ENCODE results near the gene CPVL.

The CPVL gene

GRCh38 chr7:29019896-29020295 is 126.4 kb downstream of the CPVL start:
- Histone ChIP-seq H3K18ac (ENCODE audit: low read length) (no peak overlapping the region), H2AK5ac (ENCODE audit: low read length) (no peak overlapping the region), H3K27me3 (ENCODE audit: insufficient read depth, low read length, poor library complexity) (no peaks in the 10 kb centered on the region), H3K4ac (ENCODE audit: low read depth, low read length) (no peak overlapping the region), H3K79me2 (ENCODE audit: control insufficient read depth, insufficient read depth, low read length) (no peaks in the 10 kb centered on the region), H2BK15ac (replicated peaks; ENCODE audit: low read depth) (no peak overlapping the region), H3K9ac (ENCODE audit: low read length) (no peak overlapping the region), H3K56ac (ENCODE audit: low read length) (no peak overlapping the region), H2BK5ac (ENCODE audit: low read length) (no peak overlapping the region), H3K36me3 (ENCODE audit: control insufficient read depth, insufficient read depth, low read length) (no peaks in the 10 kb centered on the region), H4K8ac (ENCODE audit: low read depth, low read length) (no peak overlapping the region), H3K79me1 (ENCODE audit: low read length) (no peaks in the 10 kb centered on the region), H3K4me2 (ENCODE audit: low read length) (no peak overlapping the region), H2BK120ac (ENCODE audit: low read depth, low read length) (no peak overlapping the region), H3K4me3 (ENCODE audit: low read length) (no peak overlapping the region), H3K4me1 (ENCODE audit: control insufficient read depth, low read depth, low read length) (no peaks in the 10 kb centered on the region), H3K23ac (ENCODE audit: low read length) (no peak overlapping the region), H3K27ac (ENCODE audit: low read depth, low read length) (no peak overlapping the region), H4K5ac (ENCODE audit: low read length) (no peak overlapping the region)
- no peak for DNase-seq
- no CpG with 5 or more reads among the region's 5 CpGs for WGBS (ENCODE audit: extremely low coverage, insufficient coverage, low lambda C conversion rate)

- no peak overlapping the region for H4K8ac ChIP-seq (ENCODE audit: low read depth, low read length)
- no peak overlapping the region for H3K27ac ChIP-seq (ENCODE audit: low read depth, low read length)
- H3K79me2 ChIP-seq (ENCODE audit: control insufficient read depth, insufficient read depth, low read length) = no peaks in the 10 kb centered on the region
- H3K4me1 ChIP-seq (ENCODE audit: control insufficient read depth, low read depth, low read length) = no peaks in the 10 kb centered on the region
- H3K79me1 ChIP-seq (ENCODE audit: low read length) = no peaks in the 10 kb centered on the region
- H3K23ac ChIP-seq (ENCODE audit: low read length) = no peak overlapping the region
- no peak overlapping the region for H2BK120ac ChIP-seq (ENCODE audit: low read depth, low read length)
- no peak overlapping the region for H2AK5ac ChIP-seq (ENCODE audit: low read length)
- no peaks in the 10 kb centered on the region for H3K36me3 ChIP-seq (ENCODE audit: control insufficient read depth, insufficient read depth, low read length)
- no peak overlapping the region for H2BK5ac ChIP-seq (ENCODE audit: low read length)
- no peaks in the 10 kb centered on the region for H3K27me3 ChIP-seq (ENCODE audit: insufficient read depth, low read length, poor library complexity)
- no peak overlapping the region for H3K4ac ChIP-seq (ENCODE audit: low read depth, low read length)
- no CpG with 5 or more reads among the region's 6 CpGs for WGBS (ENCODE audit: extremely low coverage, insufficient coverage, low lambda C conversion rate)
- H3K56ac ChIP-seq (ENCODE audit: low read length) = no peak overlapping the region
- H3K9ac ChIP-seq (ENCODE audit: low read length) = no peak overlapping the region
- DNase-seq = no peak
- no peak overlapping the region for H3K4me3 ChIP-seq (ENCODE audit: low read length)
- H2BK15ac ChIP-seq (replicated peaks; ENCODE audit: low read depth) = no peak overlapping the region
- no peak overlapping the region for H3K18ac ChIP-seq (ENCODE audit: low read length)
- no peak overlapping the region for H3K4me2 ChIP-seq (ENCODE audit: low read length)
- H4K5ac ChIP-seq (ENCODE audit: low read length) = no peak overlapping the region
Measured at GRCh38 chr7:29019387-29019786, 127.0 kb downstream of the CPVL start.

- Histone ChIP-seq H3K27me3 (ENCODE audit: insufficient read depth, low read length, poor library complexity) (no peaks in the 10 kb centered on the region), H3K4me3 (ENCODE audit: low read length) (no peak overlapping the region), H3K9ac (ENCODE audit: low read length) (no peak overlapping the region), H3K4me1 (ENCODE audit: control insufficient read depth, low read depth, low read length) (no peaks in the 10 kb centered on the region), H3K27ac (ENCODE audit: low read depth, low read length) (no peak overlapping the region), H2BK5ac (ENCODE audit: low read length) (no peak overlapping the region), H4K5ac (ENCODE audit: low read length) (no peak overlapping the region), H4K8ac (ENCODE audit: low read depth, low read length) (no peak overlapping the region), H3K79me2 (ENCODE audit: control insufficient read depth, insufficient read depth, low read length) (no peaks in the 10 kb centered on the region), H3K4ac (ENCODE audit: low read depth, low read length) (no peak overlapping the region), H3K36me3 (ENCODE audit: control insufficient read depth, insufficient read depth, low read length) (no peaks in the 10 kb centered on the region), H2AK5ac (ENCODE audit: low read length) (no peak overlapping the region), H3K18ac (ENCODE audit: low read length) (no peak overlapping the region), H3K79me1 (ENCODE audit: low read length) (no peaks in the 10 kb centered on the region), H2BK120ac (ENCODE audit: low read depth, low read length) (no peak overlapping the region), H2BK15ac (replicated peaks; ENCODE audit: low read depth) (no peak overlapping the region), H3K4me2 (ENCODE audit: low read length) (no peak overlapping the region), H3K56ac (ENCODE audit: low read length) (no peak overlapping the region), H3K23ac (ENCODE audit: low read length) (no peak overlapping the region)
- no peak for DNase-seq
- WGBS (ENCODE audit: extremely low coverage, insufficient coverage, low lambda C conversion rate) = no CpG with 5 or more reads among the region's 2 CpGs
Measured at GRCh38 chr7:29017713-29018112, 128.6 kb downstream of the CPVL start.

- no peak overlapping the region for H3K23ac ChIP-seq (ENCODE audit: low read length)
- H3K4me3 ChIP-seq (ENCODE audit: low read length) = no peak overlapping the region
- no peak overlapping the region for H4K8ac ChIP-seq (ENCODE audit: low read depth, low read length)
- H3K4me1 ChIP-seq (ENCODE audit: control insufficient read depth, low read depth, low read length) = no peaks in the 10 kb centered on the region
- no peak overlapping the region for H2AK5ac ChIP-seq (ENCODE audit: low read length)
- no peak for DNase-seq
- no peak overlapping the region for H2BK5ac ChIP-seq (ENCODE audit: low read length)
- H3K36me3 ChIP-seq (ENCODE audit: control insufficient read depth, insufficient read depth, low read length) = no peaks in the 10 kb centered on the region
- H3K79me2 ChIP-seq (ENCODE audit: control insufficient read depth, insufficient read depth, low read length) = no peaks in the 10 kb centered on the region
- H3K79me1 ChIP-seq (ENCODE audit: low read length) = no peaks in the 10 kb centered on the region
- no CpG with 5 or more reads among the region's 3 CpGs for WGBS (ENCODE audit: extremely low coverage, insufficient coverage, low lambda C conversion rate)
- no peak overlapping the region for H2BK15ac ChIP-seq (replicated peaks; ENCODE audit: low read depth)
- H4K5ac ChIP-seq (ENCODE audit: low read length) = no peak overlapping the region
- H2BK120ac ChIP-seq (ENCODE audit: low read depth, low read length) = no peak overlapping the region
- no peak overlapping the region for H3K27ac ChIP-seq (ENCODE audit: low read depth, low read length)
- no peak overlapping the region for H3K18ac ChIP-seq (ENCODE audit: low read length)
- no peak overlapping the region for H3K56ac ChIP-seq (ENCODE audit: low read length)
- no peaks in the 10 kb centered on the region for H3K27me3 ChIP-seq (ENCODE audit: insufficient read depth, low read length, poor library complexity)
- H3K4me2 ChIP-seq (ENCODE audit: low read length) = no peak overlapping the region
- no peak overlapping the region for H3K9ac ChIP-seq (ENCODE audit: low read length)
- no peak overlapping the region for H3K4ac ChIP-seq (ENCODE audit: low read depth, low read length)
Measured at GRCh38 chr7:29014725-29015124, 131.6 kb downstream of the CPVL start.

- Histone ChIP-seq H3K79me2 (ENCODE audit: control insufficient read depth, insufficient read depth, low read length) (no peaks in the 10 kb centered on the region), H3K27me3 (ENCODE audit: insufficient read depth, low read length, poor library complexity) (no peaks in the 10 kb centered on the region), H4K5ac (ENCODE audit: low read length) (no peak overlapping the region), H2AK5ac (ENCODE audit: low read length) (no peak overlapping the region), H2BK120ac (ENCODE audit: low read depth, low read length) (no peak overlapping the region), H2BK15ac (replicated peaks; ENCODE audit: low read depth) (no peak overlapping the region), H4K8ac (ENCODE audit: low read depth, low read length) (no peak overlapping the region), H2BK5ac (ENCODE audit: low read length) (no peak overlapping the region), H3K79me1 (ENCODE audit: low read length) (no peaks in the 10 kb centered on the region), H3K4ac (ENCODE audit: low read depth, low read length) (no peak overlapping the region), H3K36me3 (ENCODE audit: control insufficient read depth, insufficient read depth, low read length) (no peaks in the 10 kb centered on the region), H3K18ac (ENCODE audit: low read length) (no peak overlapping the region), H3K23ac (ENCODE audit: low read length) (no peak overlapping the region), H3K4me3 (ENCODE audit: low read length) (no peak overlapping the region), H3K27ac (ENCODE audit: low read depth, low read length) (no peak overlapping the region), H3K4me1 (ENCODE audit: control insufficient read depth, low read depth, low read length) (no peaks in the 10 kb centered on the region), H3K4me2 (ENCODE audit: low read length) (no peak overlapping the region), H3K9ac (ENCODE audit: low read length) (no peak overlapping the region), H3K56ac (ENCODE audit: low read length) (no peak overlapping the region)
- DNase-seq = no peak
- WGBS (ENCODE audit: extremely low coverage, insufficient coverage, low lambda C conversion rate) = no CpG with 5 or more reads among the region's 3 CpGs
Measured at GRCh38 chr7:29013931-29014330, 132.4 kb downstream of the CPVL start.

- WGBS (ENCODE audit: extremely low coverage, insufficient coverage, low lambda C conversion rate) = no CpG with 5 or more reads among the region's 1 CpG
- H3K4me2 ChIP-seq (ENCODE audit: low read length) = no peak overlapping the region
- no peak overlapping the region for H3K27ac ChIP-seq (ENCODE audit: low read depth, low read length)
- no peak overlapping the region for H3K23ac ChIP-seq (ENCODE audit: low read length)
- no peak overlapping the region for H2BK5ac ChIP-seq (ENCODE audit: low read length)
- no peaks in the 10 kb centered on the region for H3K79me2 ChIP-seq (ENCODE audit: control insufficient read depth, insufficient read depth, low read length)
- no peaks in the 10 kb centered on the region for H3K27me3 ChIP-seq (ENCODE audit: insufficient read depth, low read length, poor library complexity)
- H3K9ac ChIP-seq (ENCODE audit: low read length) = no peak overlapping the region
- no peak overlapping the region for H3K4ac ChIP-seq (ENCODE audit: low read depth, low read length)
- no peak overlapping the region for H2BK120ac ChIP-seq (ENCODE audit: low read depth, low read length)
- DNase-seq = no peak
- H3K18ac ChIP-seq (ENCODE audit: low read length) = no peak overlapping the region
- no peak overlapping the region for H3K4me3 ChIP-seq (ENCODE audit: low read length)
- H4K8ac ChIP-seq (ENCODE audit: low read depth, low read length) = no peak overlapping the region
- H3K79me1 ChIP-seq (ENCODE audit: low read length) = no peaks in the 10 kb centered on the region
- H3K36me3 ChIP-seq (ENCODE audit: control insufficient read depth, insufficient read depth, low read length) = no peaks in the 10 kb centered on the region
- no peak overlapping the region for H2AK5ac ChIP-seq (ENCODE audit: low read length)
- H4K5ac ChIP-seq (ENCODE audit: low read length) = no peak overlapping the region
- H3K56ac ChIP-seq (ENCODE audit: low read length) = no peak overlapping the region
- no peak overlapping the region for H2BK15ac ChIP-seq (replicated peaks; ENCODE audit: low read depth)
- no peaks in the 10 kb centered on the region for H3K4me1 ChIP-seq (ENCODE audit: control insufficient read depth, low read depth, low read length)
Measured at GRCh38 chr7:29013082-29013695, 133.1 kb downstream of the CPVL start.

Data from mesendoderm (in vitro differentiated cells).